ENCODE measurements around the gene MTFR2.

MTFR2 gene

GRCh38 chr6:136191606-136192312, 58.4 kb downstream of the MTFR2 start:
- Histone ChIP-seq H3K4me3 (no peak overlapping the region), H3K27ac (no peak overlapping the region)

DNA sequence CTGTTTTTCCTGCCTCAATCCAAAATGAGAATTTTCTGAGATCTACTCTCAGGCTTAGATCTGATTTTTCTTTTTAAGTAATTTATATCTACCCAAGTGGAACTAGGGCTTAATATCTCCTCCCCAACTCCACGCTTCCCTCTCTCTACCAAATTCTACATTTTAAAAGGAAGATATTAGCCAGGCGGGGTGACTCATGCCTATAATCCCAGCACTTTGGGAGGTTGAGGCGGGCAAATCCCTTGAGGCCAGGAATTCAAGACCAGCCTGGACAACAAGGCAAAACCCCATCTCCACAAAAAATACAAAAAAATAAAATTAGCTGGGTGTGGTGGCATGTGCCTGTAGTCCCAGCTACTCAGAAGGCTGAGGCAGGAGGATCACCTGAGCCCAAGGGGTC, 61.0 kb downstream of the MTFR2 start:
- no peak overlapping the region for H3K27ac ChIP-seq
- H3K4me3 ChIP-seq = no peak overlapping the region

DNA sequence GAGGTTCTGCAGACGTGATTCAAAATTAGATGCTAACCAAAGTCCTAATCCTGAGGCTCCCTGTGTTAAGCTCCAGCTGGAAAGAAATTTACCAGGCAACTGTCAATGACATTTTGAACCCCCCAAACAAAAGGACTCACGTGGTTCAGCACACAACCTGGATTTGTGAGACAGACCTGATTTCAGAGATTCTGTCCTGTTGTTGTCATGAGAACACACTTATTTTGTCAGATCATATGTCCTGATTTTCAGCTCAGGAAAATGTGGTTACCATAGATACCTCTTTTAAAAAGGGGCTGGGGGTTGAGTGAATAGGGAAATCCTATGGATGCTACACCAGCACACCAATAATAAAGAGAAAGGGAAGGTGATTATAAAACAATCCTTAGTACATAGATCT, 61.6 kb downstream of the MTFR2 start:
- H3K4me3 ChIP-seq = no peak overlapping the region
- H3K27ac ChIP-seq = no peak overlapping the region

GRCh38 chr6:136186363-136186762, 63.7 kb downstream of the MTFR2 start:
- H3K4me3 ChIP-seq = no peak overlapping the region
- H3K27ac ChIP-seq = no peak overlapping the region

GRCh38 chr6:136184738-136185137, 65.4 kb downstream of the MTFR2 start:
- Histone ChIP-seq H3K27ac (no peak overlapping the region), H3K4me3 (no peak overlapping the region)

- H3K4me3 ChIP-seq = no peak overlapping the region
- H3K27ac ChIP-seq = no peak overlapping the region
Measured at GRCh38 chr6:136181861-136182260, 68.2 kb downstream of the MTFR2 start.

DNA sequence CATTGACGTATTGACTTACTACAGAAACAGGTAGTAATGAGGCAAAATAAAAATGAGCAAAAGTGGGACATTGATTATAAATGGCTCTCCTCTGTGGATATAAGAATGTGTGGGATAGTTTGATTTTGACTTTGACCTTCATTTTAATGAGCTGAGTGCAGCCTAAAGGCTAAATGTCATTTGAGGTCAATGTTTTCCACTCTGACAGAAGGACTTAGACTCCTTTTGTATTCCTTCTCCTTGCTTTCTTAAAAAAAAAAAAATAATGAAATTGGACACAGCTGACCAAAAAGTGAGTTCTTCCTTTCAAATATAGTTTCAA, 68.6 kb downstream of the MTFR2 start:
- no peak overlapping the region for H3K4me3 ChIP-seq

More for the DNA sequence above, 68.6 kb downstream of the MTFR2 start:
- no peak overlapping the region for H3K27ac ChIP-seq
